ENCODE results near the gene PCGF5.

DNA sequence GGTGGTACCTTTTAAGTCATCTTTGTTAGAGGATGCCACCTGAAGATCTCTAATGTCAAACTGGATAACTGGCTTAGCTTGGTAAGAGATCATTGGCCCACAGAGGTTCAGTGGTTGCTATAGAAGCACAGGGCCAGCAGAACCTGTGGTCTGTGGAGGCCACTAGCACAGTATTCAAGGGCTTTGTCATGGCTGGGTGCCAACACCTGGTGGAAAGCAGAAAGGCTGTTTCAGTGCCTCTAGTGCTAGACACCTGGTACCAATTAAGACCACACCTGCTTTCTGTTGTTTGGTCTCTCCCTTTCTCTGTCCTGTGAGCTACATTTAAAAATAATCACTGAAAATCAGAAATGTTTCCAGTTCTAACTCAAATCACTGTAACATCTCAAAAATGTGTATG is 10.0 kb upstream of the PCGF5 start:
- TF ChIP-seq, protein P1, sequence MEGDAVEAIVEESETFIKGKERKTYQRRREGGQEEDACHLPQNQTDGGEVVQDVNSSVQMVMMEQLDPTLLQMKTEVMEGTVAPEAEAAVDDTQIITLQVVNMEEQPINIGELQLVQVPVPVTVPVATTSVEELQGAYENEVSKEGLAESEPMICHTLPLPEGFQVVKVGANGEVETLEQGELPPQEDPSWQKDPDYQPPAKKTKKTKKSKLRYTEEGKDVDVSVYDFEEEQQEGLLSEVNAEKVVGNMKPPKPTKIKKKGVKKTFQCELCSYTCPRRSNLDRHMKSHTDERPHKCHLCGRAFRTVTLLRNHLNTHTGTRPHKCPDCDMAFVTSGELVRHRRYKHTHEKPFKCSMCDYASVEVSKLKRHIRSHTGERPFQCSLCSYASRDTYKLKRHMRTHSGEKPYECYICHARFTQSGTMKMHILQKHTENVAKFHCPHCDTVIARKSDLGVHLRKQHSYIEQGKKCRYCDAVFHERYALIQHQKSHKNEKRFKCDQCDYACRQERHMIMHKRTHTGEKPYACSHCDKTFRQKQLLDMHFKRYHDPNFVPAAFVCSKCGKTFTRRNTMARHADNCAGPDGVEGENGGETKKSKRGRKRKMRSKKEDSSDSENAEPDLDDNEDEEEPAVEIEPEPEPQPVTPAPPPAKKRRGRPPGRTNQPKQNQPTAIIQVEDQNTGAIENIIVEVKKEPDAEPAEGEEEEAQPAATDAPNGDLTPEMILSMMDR (IDR thresholded peaks at IDR 0.05): no peak
- no peak for TF ChIP-seq POLR2A (IDR thresholded peaks at IDR 0.05)
